Measurements from ENCODE around the gene MUC20. TPM values are rescaled to one million over a fixed set of nuclear protein-coding genes. Genes with fewer than 3 reads are reported as not detected.

MUC20 gene
- total and polyA plus RNA-seq, 2 of the 8 experiments (the other 6 are each of a cell fraction or from before 2014, with no cell fraction given) = 0.24 to 0.26 TPM

- Histone ChIP-seq H3K9me3 (ENCODE audit: insufficient read depth in 2 of 2, low read depth in 1 of 2, low read length in 1 of 2) (no peaks in the 10 kb centered on the region), H4K8ac (ENCODE audit: extremely low read depth, insufficient read depth, low read length) (no peak overlapping the region; the same call in 1 of the 2 replicates), H3K9ac (replicated peaks in 1 of 4; ENCODE audit: extremely low read depth in 1 of 4, low read depth in 3 of 4, low read length in 3 of 4) (no peak overlapping the region), H3K36me3 (ENCODE audit: control insufficient read depth in 2 of 4, insufficient read depth in 4 of 4, low read length in 3 of 4) (no peaks in the 10 kb centered on the region), H2AFZ (ENCODE audit: low read length) (no peak overlapping the region), H4K20me1 (replicated peaks in 1 of 2; ENCODE audit: control insufficient read depth in 1 of 2, insufficient read depth in 2 of 2, low read length in 2 of 2) (no peaks in the 10 kb centered on the region), H3K18ac (ENCODE audit: extremely low read depth, low read length) (no peak overlapping the region), H3K23ac (ENCODE audit: insufficient read length) (no peak overlapping the region), H2BK5ac (ENCODE audit: low read depth, low read length) (no peak overlapping the region), H2BK120ac (replicated peaks; ENCODE audit: low read depth, low read length) (no peak overlapping the region), H3K27ac (ENCODE audit: low read depth, low read length) (no peak overlapping the region), H2BK15ac (ENCODE audit: low read length) (no peak overlapping the region), H3K4me1 (replicated peaks in 1 of 4; ENCODE audit: control insufficient read depth in 3 of 4, insufficient read depth in 4 of 4, low read length in 3 of 4) (peaks cover 0 to 8% (median 3%) of the 10 kb centered on the region in 4 experiments; a peak in 2 of 7 replicates), H4K91ac (replicated peaks; ENCODE audit: insufficient read length, low read length) (no peak overlapping the region), H3K14ac (ENCODE audit: insufficient read length) (no peak overlapping the region), H2BK20ac (ENCODE audit: low read length) (no peak overlapping the region), H3K4me2 (ENCODE audit: insufficient read depth in 1 of 2, low read depth in 2 of 2, low read length in 2 of 2) (no peak overlapping the region), H3K4me3 (ENCODE audit: extremely low read depth in 1 of 4, insufficient read depth in 2 of 4, low read depth in 3 of 4, low read length in 4 of 4) (no peak overlapping the region), H4K5ac (ENCODE audit: insufficient read length, low read depth, low read length) (no peak overlapping the region), H3K79me2 (ENCODE audit: control insufficient read depth in 1 of 2, insufficient read depth in 2 of 2, low read length in 2 of 2) (no peaks in the 10 kb centered on the region), H2AK5ac (ENCODE audit: low read depth, low read length) (no peak overlapping the region), H3K79me1 (ENCODE audit: low read depth, low read length) (no peaks in the 10 kb centered on the region), H3K4ac (replicated peaks; ENCODE audit: insufficient read length, low read depth, low read length) (no peak overlapping the region), H3K56ac (replicated peaks; ENCODE audit: insufficient read length, low read depth, low read length) (no peak overlapping the region), H2BK12ac (ENCODE audit: low read depth, low read length) (no peak overlapping the region), H3K23me2 (ENCODE audit: low read depth, low read length) (no peaks in the 10 kb centered on the region), H3K27me3 (replicated peaks in 1 of 4; ENCODE audit: control insufficient read depth in 3 of 4, extremely low read depth in 1 of 4, insufficient read depth in 3 of 4, low read length in 3 of 4) (no peaks in the 10 kb centered on the region; a peak in 2 of 7 replicates)
- 84% methylated on average over 10 of the region's 10 CpGs; no CpG with 5 or more reads in 1 of the 2 experiments for WGBS, 2 experiments (ENCODE audit: extremely low coverage in 1 of 2, insufficient coverage in 1 of 2, insufficient read length in 1 of 2, insufficient replicate concordance in 2 of 2, low coverage in 1 of 2, low lambda C conversion rate in 2 of 2, missing lambda C conversion rate in 1 of 2)
- CTCF ChIA-PET (ENCODE audit: partially characterized antibody) = interaction anchor here (1.1 to 3.0 kb wide), 3 partner anchors 8 to 97 kb away, joined by 3 to 21 read pairs (median 4); no protein-coding TSS in a partner anchor
- POLR2A ChIA-PET (ENCODE audit: partially characterized antibody) = interaction anchor here (1.5 kb wide), 1 partner anchor 9 kb away, joined by 3 read pairs; no protein-coding TSS in a partner anchor
- no peak for DNase-seq (ENCODE audit: low read depth in 1 of 2, low spot score in 2 of 2)
- no peak for FAIRE-seq
- TF ChIP-seq NANOG (IDR thresholded peaks at IDR 0.05; ENCODE audit: insufficient read depth, low read depth, low read length, poor library complexity, severe bottlenecking) (no peak), TBP (IDR thresholded peaks at IDR 0.05; ENCODE audit: low read depth, low read length) (no peak), HDAC6 (IDR thresholded peaks at IDR 0.05; ENCODE audit: low read depth, low read length) (no peak), GTF2F1 (IDR thresholded peaks at IDR 0.05; ENCODE audit: borderline replicate concordance, low read depth, low read length) (no peak), EZH2 (IDR thresholded peaks at IDR 0.05; ENCODE audit: low read depth, low read length, severe bottlenecking) (no peak), RAD21 (IDR thresholded peaks at IDR 0.05 in 1 of 2, conservative IDR thresholded peaks at IDR 0.05 in 1 of 2; ENCODE audit: low read depth in 2 of 2, low read length in 2 of 2) (no peak), ATF3 (IDR thresholded peaks at IDR 0.05; ENCODE audit: insufficient read depth, low read depth, low read length) (no peak), HDAC2 (IDR thresholded peaks at IDR 0.05; ENCODE audit: borderline replicate concordance in 1 of 2, low read depth in 2 of 2, low read length in 2 of 2) (no peak), BRCA1 (IDR thresholded peaks at IDR 0.05; ENCODE audit: low read depth, low read length) (no peak), CTBP2 (IDR thresholded peaks at IDR 0.05; ENCODE audit: borderline replicate concordance, insufficient read depth, insufficient read length, low read length) (no peak), CHD2 (IDR thresholded peaks at IDR 0.05; ENCODE audit: low read length) (no peak), ZNF274 (IDR thresholded peaks at IDR 0.05; ENCODE audit: borderline replicate concordance, extremely low read depth, low read length) (no peak)
Measured at GRCh38 chr3:195761123-195761566, 40.4 kb downstream of the MUC20 start.

Measured in H1 (cell line).